ENCODE results near the gene SARS1. TPM values are rescaled to one million over a fixed set of nuclear protein-coding genes. Genes with fewer than 3 reads are reported as not detected.

The SARS1 gene
- total RNA-seq, 4 donors from 2014 or later = 85.8 to 150 (median 134) TPM

DNA sequence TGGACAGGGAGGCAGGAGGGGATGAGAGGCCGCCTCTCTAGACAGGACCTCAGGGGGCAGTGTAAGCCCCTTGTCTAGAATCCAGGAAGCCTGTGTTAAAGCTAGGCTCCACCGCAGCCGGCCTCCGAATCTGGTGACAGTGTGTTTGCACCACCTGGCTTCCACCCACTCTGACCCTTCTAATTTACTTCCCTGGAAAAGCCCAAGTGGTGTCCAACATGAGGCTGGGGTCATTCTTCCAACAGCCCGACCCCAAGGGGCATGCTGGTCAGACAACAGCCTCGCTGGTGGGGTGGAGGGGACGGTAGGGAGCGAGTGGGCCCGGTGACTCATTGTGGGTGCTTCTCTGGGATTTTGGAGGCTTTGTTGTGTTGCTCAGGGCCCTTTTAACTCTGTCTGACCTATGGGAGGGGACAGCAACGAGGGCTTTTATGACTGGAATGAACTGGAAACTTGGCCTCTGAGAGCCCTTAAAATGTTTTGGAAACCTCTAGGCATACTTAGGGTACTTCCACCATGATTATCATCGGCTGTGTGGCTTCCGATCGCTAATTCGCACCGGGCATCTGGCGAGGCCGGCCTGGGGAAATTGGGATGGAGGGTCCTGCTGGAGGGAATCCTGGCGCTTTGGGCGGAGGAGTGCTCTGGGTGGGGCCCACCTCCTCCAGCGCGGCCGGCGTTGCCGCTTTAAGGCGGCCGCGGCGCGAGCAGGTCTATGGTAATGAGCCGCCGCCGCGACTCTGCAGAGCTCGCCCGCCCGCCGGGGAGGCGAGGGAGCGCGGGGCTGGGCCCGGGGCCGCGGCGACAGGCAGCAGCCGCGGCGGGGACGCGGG lies 35.3 kb downstream of the SARS1 start, which contains the start of gene CELSR2:
CELSR2 (plus strand) TSS at position 743 of the 833 bp plus-strand sequence. CDS start 541 bp downstream, outside the sequence.
- no peak for DNase-seq
- H3K27ac ChIP-seq = peak within 1 kb of the TSS; percentile 62 to 87 (median 79)
- no peaks in the 10 kb centered on the region for H3K9me3 ChIP-seq
- peaks cover 0 to 3% (median 0%) of the 10 kb centered on the region in 4 donors for H3K27me3 ChIP-seq
- peaks cover 13 to 51% (median 17%) of the 10 kb centered on the region in 3 donors for H3K4me1 ChIP-seq
- H3K36me3 ChIP-seq = peaks cover 0 to 20% (median 0%) of the 10 kb centered on the region in 3 donors
- 0 to 93% methylated on average over 1 to 3 of the region's 49 CpGs for WGBS, 2 donors
- peak within 1 kb of the TSS; percentile 62 to 85 (median 82) for H3K4me3 ChIP-seq
- intact Hi-C loops (cut with DNase I) = no loop called here
- TF ChIP-seq, protein P1, sequence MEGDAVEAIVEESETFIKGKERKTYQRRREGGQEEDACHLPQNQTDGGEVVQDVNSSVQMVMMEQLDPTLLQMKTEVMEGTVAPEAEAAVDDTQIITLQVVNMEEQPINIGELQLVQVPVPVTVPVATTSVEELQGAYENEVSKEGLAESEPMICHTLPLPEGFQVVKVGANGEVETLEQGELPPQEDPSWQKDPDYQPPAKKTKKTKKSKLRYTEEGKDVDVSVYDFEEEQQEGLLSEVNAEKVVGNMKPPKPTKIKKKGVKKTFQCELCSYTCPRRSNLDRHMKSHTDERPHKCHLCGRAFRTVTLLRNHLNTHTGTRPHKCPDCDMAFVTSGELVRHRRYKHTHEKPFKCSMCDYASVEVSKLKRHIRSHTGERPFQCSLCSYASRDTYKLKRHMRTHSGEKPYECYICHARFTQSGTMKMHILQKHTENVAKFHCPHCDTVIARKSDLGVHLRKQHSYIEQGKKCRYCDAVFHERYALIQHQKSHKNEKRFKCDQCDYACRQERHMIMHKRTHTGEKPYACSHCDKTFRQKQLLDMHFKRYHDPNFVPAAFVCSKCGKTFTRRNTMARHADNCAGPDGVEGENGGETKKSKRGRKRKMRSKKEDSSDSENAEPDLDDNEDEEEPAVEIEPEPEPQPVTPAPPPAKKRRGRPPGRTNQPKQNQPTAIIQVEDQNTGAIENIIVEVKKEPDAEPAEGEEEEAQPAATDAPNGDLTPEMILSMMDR (IDR thresholded peaks at IDR 0.05) = no peak
- peak in 1 of 4 donors; percentile 39 for TF ChIP-seq POLR2A (IDR thresholded peaks at IDR 0.05)

DNA sequence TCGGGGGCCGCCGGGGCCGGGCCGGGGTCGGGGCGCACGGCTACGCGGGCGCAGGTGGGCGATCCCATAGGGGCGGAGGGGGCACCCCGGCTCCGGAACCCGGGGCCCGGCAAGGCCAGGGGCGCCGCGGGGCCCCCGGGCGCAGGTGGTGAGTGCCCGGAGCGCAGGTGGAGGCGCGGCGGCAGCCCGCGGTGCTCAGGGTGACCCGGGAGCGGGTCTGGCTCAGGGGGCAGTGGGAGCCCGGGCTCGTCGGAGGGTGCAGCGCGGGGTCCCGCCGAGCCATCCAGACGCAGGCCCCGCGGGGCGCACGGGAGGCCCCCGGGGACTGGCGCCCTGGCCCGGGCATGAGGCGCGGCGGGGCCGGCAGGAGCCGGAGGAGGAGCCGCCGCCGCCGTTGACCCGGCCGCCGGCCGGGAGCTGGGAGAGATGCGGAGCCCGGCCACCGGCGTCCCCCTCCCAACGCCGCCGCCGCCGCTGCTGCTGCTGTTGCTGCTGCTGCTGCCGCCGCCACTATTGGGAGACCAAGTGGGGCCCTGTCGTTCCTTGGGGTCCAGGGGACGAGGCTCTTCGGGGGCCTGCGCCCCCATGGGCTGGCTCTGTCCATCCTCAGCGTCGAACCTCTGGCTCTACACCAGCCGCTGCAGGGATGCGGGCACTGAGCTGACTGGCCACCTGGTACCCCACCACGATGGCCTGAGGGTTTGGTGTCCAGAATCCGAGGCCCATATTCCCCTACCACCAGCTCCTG lies 36.1 kb downstream of the SARS1 start:
- intact Hi-C loops (cut with DNase I) = loop anchor here (10.0 kb wide), 1 partner anchor 45 kb away; no protein-coding TSS in a partner anchor
- DNase-seq = no peak
- peaks cover 0 to 3% (median 0%) of the 10 kb centered on the region in 4 donors for H3K27me3 ChIP-seq
- peak overlapping the region; percentile 62 to 87 (median 79) for H3K27ac ChIP-seq
- no peaks in the 10 kb centered on the region for H3K9me3 ChIP-seq
- peaks cover 0 to 20% (median 0%) of the 10 kb centered on the region in 3 donors for H3K36me3 ChIP-seq
- no peak for TF ChIP-seq POLR2A (IDR thresholded peaks at IDR 0.05)
- TF ChIP-seq, protein P1 (IDR thresholded peaks at IDR 0.05) = no peak
- H3K4me3 ChIP-seq = peak overlapping the region; percentile 62 to 85 (median 82)
- WGBS, 2 donors = no CpG with 5 or more reads among the region's 80 CpGs
- peaks cover 21 to 60% (median 25%) of the 10 kb centered on the region in 3 donors for H3K4me1 ChIP-seq

DNA sequence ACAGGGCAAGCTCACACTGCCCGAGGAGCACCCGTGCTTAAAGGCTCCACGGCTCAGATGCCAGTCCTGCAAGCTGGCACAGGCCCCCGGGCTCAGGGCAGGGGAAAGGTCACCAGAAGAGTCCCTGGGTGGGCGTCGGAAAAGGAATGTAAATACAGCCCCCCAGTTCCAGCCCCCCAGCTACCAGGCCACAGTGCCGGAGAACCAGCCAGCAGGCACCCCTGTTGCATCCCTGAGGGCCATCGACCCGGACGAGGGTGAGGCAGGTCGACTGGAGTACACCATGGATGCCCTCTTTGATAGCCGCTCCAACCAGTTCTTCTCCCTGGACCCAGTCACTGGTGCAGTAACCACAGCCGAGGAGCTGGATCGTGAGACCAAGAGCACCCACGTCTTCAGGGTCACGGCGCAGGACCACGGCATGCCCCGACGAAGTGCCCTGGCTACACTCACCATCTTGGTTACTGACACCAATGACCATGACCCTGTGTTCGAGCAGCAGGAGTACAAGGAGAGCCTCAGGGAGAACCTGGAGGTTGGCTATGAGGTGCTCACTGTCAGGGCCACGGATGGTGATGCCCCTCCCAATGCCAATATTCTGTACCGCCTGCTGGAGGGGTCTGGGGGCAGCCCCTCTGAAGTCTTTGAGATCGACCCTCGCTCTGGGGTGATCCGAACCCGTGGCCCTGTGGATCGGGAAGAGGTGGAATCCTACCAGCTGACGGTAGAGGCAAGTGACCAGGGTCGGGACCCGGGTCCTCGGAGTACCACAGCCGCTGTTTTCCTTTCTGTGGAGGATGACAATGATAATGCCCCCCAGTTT lies 36.9 kb downstream of the SARS1 start:
- DNase-seq = no peak
- H3K27me3 ChIP-seq = peaks cover 0 to 3% (median 0%) of the 10 kb centered on the region in 4 donors
- peak overlapping the region; percentile 62 to 85 (median 82) for H3K4me3 ChIP-seq
- H3K36me3 ChIP-seq = peaks cover 0 to 20% (median 0%) of the 10 kb centered on the region in 3 donors
- no peak for TF ChIP-seq POLR2A (IDR thresholded peaks at IDR 0.05)
- TF ChIP-seq, protein P1 (IDR thresholded peaks at IDR 0.05) = no peak
- intact Hi-C loops (cut with DNase I) = loop anchor here (10.0 kb wide), 1 partner anchor 46 kb away; no protein-coding TSS in a partner anchor
- H3K9me3 ChIP-seq = no peaks in the 10 kb centered on the region
- H3K27ac ChIP-seq = peak overlapping the region in 3 of 4 donors; percentile 62 to 87 (median 86)
- peaks cover 29 to 68% (median 33%) of the 10 kb centered on the region in 3 donors for H3K4me1 ChIP-seq
- 84 to 92% methylated on average over 8 to 16 of the region's 33 CpGs for WGBS, 2 donors

DNA sequence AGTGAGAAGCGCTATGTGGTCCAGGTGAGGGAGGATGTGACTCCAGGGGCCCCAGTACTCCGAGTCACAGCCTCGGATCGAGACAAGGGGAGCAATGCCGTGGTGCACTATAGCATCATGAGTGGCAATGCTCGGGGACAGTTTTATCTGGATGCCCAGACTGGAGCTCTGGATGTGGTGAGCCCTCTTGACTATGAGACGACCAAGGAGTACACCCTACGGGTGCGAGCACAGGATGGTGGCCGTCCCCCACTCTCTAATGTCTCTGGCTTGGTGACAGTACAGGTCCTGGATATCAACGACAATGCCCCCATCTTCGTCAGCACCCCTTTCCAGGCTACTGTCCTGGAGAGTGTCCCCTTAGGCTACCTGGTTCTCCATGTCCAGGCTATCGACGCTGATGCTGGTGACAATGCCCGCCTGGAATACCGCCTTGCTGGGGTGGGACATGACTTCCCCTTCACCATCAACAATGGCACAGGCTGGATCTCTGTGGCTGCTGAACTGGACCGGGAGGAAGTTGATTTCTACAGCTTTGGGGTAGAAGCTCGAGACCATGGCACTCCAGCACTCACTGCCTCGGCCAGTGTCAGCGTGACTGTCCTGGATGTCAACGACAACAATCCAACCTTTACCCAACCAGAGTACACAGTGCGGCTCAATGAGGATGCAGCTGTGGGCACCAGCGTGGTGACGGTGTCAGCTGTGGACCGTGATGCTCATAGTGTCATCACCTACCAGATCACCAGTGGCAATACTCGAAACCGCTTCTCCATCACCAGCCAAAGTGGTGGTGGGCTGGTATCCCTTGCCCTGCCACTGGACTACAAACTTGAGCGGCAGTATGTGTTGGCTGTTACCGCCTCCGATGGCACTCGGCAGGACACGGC lies 37.8 kb downstream of the SARS1 start:
- DNase-seq = no peak
- H3K27ac ChIP-seq = no peak overlapping the region
- 91 to 94% methylated on average over 16 to 22 of the region's 32 CpGs for WGBS, 2 donors
- peaks cover 0 to 3% (median 0%) of the 10 kb centered on the region in 4 donors for H3K27me3 ChIP-seq
- H3K4me1 ChIP-seq = peaks cover 35 to 77% (median 36%) of the 10 kb centered on the region in 3 donors
- TF ChIP-seq, protein P1 (IDR thresholded peaks at IDR 0.05) = no peak
- no peak for TF ChIP-seq POLR2A (IDR thresholded peaks at IDR 0.05)
- no peaks in the 10 kb centered on the region for H3K9me3 ChIP-seq
- H3K4me3 ChIP-seq = peak overlapping the region in 1 of 4 donors; percentile 85
- intact Hi-C loops (cut with DNase I) = loop anchor here (10.0 kb wide), 1 partner anchor 47 kb away; no protein-coding TSS in a partner anchor
- peaks cover 0 to 20% (median 0%) of the 10 kb centered on the region in 3 donors for H3K36me3 ChIP-seq

All from esophagus squamous epithelium (tissue), 5 donors.